Measurements from ENCODE around the gene ZFAND4.
"Not testable (repeated sequence)": the region's sequence is repeated elsewhere in the genome, so short reads cannot be mapped to it uniquely, and the experiment has no call there.

GRCh38 chr10:45717053-45717452 is 44.5 kb upstream of the ZFAND4 start:
- TF ChIP-seq USF1 (CRISPR knock-in tag; IDR thresholded peaks at IDR 0.05); CTCF (IDR thresholded peaks at IDR 0.05); TEAD1 (CRISPR knock-in tag; IDR thresholded peaks at IDR 0.05); ESRRA (CRISPR knock-in tag; IDR thresholded peaks at IDR 0.05; ENCODE audit: borderline replicate concordance); PRRX2 (CRISPR knock-in tag; IDR thresholded peaks at IDR 0.05); ZNF281 (CRISPR knock-in tag; IDR thresholded peaks at IDR 0.05): not testable (repeated sequence)
